ENCODE measurements around the gene ULK2. TPM values are rescaled to one million over a fixed set of nuclear protein-coding genes. Genes with fewer than 3 reads are reported as not detected.

Gene ULK2
- total and polyA plus RNA-seq, 10 of the 15 experiments (the other 5 are each of a cell fraction or from before 2014, with no cell fraction given), result 0.29 to 5.3 (median 1.6) TPM

DNA sequence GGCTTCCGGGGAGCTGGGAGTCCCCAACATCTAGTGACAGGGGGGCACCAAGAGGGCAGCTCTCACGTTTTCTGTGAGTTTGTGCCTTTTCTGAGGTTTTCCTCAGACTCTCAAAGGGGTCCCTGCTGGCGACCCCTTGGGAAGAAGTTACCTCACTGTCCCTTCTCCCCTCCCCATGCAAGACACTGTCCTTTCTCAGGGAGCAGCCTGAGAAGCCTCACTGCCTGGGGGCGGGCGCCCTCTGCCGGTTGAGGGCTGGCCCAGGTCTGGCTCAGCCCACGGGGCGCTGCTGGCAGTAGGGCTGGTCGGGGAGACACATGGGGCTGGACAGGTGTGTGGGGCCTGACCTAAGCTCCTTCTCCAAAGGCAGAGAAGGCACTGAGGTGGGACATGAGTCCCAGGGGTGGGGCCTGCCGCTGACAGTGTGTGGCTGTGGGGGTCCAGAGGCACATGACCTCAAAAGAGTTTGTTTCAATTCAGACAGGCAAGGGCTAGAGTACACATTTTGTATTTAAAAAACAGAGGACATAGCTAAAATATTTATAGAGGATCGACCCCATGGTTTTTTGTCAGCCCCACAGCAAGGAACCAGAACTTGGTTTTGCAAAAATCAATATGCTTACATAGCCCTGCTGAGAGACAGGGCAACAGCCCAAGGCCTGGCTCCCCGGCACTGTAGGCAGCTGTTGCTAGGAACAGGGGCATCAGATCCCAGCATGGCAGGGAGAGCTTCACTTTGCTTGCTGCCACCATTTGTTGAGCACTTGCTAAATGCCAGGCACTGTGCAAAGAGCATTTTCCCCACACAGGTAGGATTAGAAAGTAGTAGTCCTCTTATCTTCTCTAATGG, 101.1 kb downstream of the ULK2 start (continued):
- TF ChIP-seq CHD1 (IDR thresholded peaks at IDR 0.05; ENCODE audit: low read depth, low read length), result no peak
- peak; percentile 26 for TF ChIP-seq SP1 (IDR thresholded peaks at IDR 0.05; ENCODE audit: low read depth, low read length)
- 0 out of 4 replicates have a peak, but pooled peaks of 1 of the 2 experiments have one; percentile 36 for TF ChIP-seq SRF (IDR thresholded peaks at IDR 0.05; ENCODE audit: low read depth in 2 of 2, low read length in 2 of 2)
- no peak for TF ChIP-seq MXI1 (IDR thresholded peaks at IDR 0.05; ENCODE audit: low read depth, low read length)
- TF ChIP-seq POLR2AphosphoS2 (IDR thresholded peaks at IDR 0.05; ENCODE audit: low read depth, low read length), result no peak
- TF ChIP-seq POU2F2 (IDR thresholded peaks at IDR 0.05; ENCODE audit: borderline replicate concordance, low read depth, low read length), result 0 out of 3 replicates have a peak, but pooled peaks have one; percentile 53
- TF ChIP-seq, protein P1, sequence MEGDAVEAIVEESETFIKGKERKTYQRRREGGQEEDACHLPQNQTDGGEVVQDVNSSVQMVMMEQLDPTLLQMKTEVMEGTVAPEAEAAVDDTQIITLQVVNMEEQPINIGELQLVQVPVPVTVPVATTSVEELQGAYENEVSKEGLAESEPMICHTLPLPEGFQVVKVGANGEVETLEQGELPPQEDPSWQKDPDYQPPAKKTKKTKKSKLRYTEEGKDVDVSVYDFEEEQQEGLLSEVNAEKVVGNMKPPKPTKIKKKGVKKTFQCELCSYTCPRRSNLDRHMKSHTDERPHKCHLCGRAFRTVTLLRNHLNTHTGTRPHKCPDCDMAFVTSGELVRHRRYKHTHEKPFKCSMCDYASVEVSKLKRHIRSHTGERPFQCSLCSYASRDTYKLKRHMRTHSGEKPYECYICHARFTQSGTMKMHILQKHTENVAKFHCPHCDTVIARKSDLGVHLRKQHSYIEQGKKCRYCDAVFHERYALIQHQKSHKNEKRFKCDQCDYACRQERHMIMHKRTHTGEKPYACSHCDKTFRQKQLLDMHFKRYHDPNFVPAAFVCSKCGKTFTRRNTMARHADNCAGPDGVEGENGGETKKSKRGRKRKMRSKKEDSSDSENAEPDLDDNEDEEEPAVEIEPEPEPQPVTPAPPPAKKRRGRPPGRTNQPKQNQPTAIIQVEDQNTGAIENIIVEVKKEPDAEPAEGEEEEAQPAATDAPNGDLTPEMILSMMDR (IDR thresholded peaks at IDR 0.05 in 2 of 3, conservative IDR thresholded peaks at IDR 0.05 in 1 of 3; ENCODE audit: control insufficient read depth in 2 of 3, extremely low read depth in 1 of 3, insufficient read depth in 1 of 3, low read depth in 3 of 3, low read length in 3 of 3), result peak; percentile 98 to 99 (median 99)
- peak; percentile 99 for TF ChIP-seq RAD21 (IDR thresholded peaks at IDR 0.05; ENCODE audit: insufficient read depth, low read depth, low read length)
- no peak for TF ChIP-seq CHD4 (IDR thresholded peaks at IDR 0.05)
- TF ChIP-seq, protein P2, sequence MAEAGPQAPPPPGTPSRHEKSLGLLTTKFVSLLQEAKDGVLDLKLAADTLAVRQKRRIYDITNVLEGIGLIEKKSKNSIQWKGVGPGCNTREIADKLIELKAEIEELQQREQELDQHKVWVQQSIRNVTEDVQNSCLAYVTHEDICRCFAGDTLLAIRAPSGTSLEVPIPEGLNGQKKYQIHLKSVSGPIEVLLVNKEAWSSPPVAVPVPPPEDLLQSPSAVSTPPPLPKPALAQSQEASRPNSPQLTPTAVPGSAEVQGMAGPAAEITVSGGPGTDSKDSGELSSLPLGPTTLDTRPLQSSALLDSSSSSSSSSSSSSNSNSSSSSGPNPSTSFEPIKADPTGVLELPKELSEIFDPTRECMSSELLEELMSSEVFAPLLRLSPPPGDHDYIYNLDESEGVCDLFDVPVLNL (IDR thresholded peaks at IDR 0.05; ENCODE audit: low read depth, low read length), result no peak
- TF ChIP-seq, protein P3, sequence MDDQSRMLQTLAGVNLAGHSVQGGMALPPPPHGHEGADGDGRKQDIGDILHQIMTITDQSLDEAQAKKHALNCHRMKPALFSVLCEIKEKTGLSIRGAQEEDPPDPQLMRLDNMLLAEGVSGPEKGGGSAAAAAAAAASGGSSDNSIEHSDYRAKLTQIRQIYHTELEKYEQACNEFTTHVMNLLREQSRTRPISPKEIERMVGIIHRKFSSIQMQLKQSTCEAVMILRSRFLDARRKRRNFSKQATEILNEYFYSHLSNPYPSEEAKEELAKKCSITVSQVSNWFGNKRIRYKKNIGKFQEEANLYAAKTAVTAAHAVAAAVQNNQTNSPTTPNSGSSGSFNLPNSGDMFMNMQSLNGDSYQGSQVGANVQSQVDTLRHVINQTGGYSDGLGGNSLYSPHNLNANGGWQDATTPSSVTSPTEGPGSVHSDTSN (IDR thresholded peaks at IDR 0.05; ENCODE audit: insufficient replicate concordance, low read depth, low read length), result no peak
- TF ChIP-seq, protein P4, sequence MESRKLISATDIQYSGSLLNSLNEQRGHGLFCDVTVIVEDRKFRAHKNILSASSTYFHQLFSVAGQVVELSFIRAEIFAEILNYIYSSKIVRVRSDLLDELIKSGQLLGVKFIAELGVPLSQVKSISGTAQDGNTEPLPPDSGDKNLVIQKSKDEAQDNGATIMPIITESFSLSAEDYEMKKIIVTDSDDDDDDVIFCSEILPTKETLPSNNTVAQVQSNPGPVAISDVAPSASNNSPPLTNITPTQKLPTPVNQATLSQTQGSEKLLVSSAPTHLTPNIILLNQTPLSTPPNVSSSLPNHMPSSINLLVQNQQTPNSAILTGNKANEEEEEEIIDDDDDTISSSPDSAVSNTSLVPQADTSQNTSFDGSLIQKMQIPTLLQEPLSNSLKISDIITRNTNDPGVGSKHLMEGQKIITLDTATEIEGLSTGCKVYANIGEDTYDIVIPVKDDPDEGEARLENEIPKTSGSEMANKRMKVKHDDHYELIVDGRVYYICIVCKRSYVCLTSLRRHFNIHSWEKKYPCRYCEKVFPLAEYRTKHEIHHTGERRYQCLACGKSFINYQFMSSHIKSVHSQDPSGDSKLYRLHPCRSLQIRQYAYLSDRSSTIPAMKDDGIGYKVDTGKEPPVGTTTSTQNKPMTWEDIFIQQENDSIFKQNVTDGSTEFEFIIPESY (IDR thresholded peaks at IDR 0.05), result no peak
- 0 out of 2 replicates have a peak, but pooled peaks have one; percentile 21 for TF ChIP-seq TCF3 (IDR thresholded peaks at IDR 0.05; ENCODE audit: borderline replicate concordance, insufficient read depth, low read depth, low read length)
- no peak for TF ChIP-seq YBX1 (IDR thresholded peaks at IDR 0.05)
- TF ChIP-seq CREM (IDR thresholded peaks at IDR 0.05; ENCODE audit: low read depth), result no peak
- TF ChIP-seq YY1 (IDR thresholded peaks at IDR 0.05; ENCODE audit: low read depth, low read length), result peak; percentile 75
- TF ChIP-seq, protein P5, sequence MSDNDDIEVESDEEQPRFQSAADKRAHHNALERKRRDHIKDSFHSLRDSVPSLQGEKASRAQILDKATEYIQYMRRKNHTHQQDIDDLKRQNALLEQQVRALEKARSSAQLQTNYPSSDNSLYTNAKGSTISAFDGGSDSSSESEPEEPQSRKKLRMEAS (IDR thresholded peaks at IDR 0.05; ENCODE audit: low read depth, low read length), result 0 out of 2 replicates have a peak, but pooled peaks have one; percentile 41
- no peak for TF ChIP-seq TBL1XR1 (IDR thresholded peaks at IDR 0.05; ENCODE audit: low read depth, low read length)
- TF ChIP-seq RB1 (IDR thresholded peaks at IDR 0.05; ENCODE audit: borderline replicate concordance), result no peak
- no peak for TF ChIP-seq SIN3A (IDR thresholded peaks at IDR 0.05; ENCODE audit: low read depth, low read length)
- TF ChIP-seq, protein P6, sequence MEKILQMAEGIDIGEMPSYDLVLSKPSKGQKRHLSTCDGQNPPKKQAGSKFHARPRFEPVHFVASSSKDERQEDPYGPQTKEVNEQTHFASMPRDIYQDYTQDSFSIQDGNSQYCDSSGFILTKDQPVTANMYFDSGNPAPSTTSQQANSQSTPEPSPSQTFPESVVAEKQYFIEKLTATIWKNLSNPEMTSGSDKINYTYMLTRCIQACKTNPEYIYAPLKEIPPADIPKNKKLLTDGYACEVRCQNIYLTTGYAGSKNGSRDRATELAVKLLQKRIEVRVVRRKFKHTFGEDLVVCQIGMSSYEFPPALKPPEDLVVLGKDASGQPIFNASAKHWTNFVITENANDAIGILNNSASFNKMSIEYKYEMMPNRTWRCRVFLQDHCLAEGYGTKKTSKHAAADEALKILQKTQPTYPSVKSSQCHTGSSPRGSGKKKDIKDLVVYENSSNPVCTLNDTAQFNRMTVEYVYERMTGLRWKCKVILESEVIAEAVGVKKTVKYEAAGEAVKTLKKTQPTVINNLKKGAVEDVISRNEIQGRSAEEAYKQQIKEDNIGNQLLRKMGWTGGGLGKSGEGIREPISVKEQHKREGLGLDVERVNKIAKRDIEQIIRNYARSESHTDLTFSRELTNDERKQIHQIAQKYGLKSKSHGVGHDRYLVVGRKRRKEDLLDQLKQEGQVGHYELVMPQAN (conservative IDR thresholded peaks at IDR 0.05), result no peak
